Body of pancreas (tissue), 4 donors: Measurements from ENCODE around the gene LRCH1. TPM values are rescaled to one million over a fixed set of nuclear protein-coding genes. Genes with fewer than 3 reads are reported as not detected.

Experiments used
- ATAC-seq: fragments of 150-250 bp; one replicate; pipeline ENCODE4 v1.9.1; 2016
- DNase-seq, 4 donors: peaks; one replicate each; pipeline ENCODE4 v3.0.0-alpha.2; 2019
- H3K27ac ChIP-seq, 4 donors: fragments of 200-600 bp; sonication (generic); 1 replicate in 3 of 4; 2 replicates in 1 of 4; pipeline versions ENCODE4 v1.5.1 to v1.6.1; 2016 to 2019; ENCODE audit warnings: mild to moderate bottlenecking in 1 of 4, mixed read lengths in 1 of 4, moderate library complexity in 1 of 4
- H3K27me3 ChIP-seq, 2 donors: fragments of 200-600 bp; sonication (generic); one replicate each; pipeline ENCODE4 v1.6.0; 2016; ENCODE audit warnings: mild to moderate bottlenecking in 1 of 2
- H3K36me3 ChIP-seq, 2 donors: fragments of 200-600 bp; sonication (generic); replicated peaks in 1 of 2; 2 replicates each; pipeline ENCODE4 v1.5.1; 2016; ENCODE audit warnings: low read depth in 2 of 2; ENCODE audit not compliant: insufficient read depth in 1 of 2
- H3K4me1 ChIP-seq: fragments of 200-600 bp; sonication (generic); one replicate; pipeline ENCODE4 v1.6.0; 2016
- H3K4me3 ChIP-seq, 2 donors: fragments of 200-600 bp; sonication (generic); 1 replicate in 1 of 2; 2 replicates in 1 of 2; pipeline ENCODE4 v1.5.1; 2016 to 2019
- H3K9me3 ChIP-seq, 3 donors: fragments of 200-600 bp; sonication (generic); 1 replicate in 2 of 3; 2 replicates in 1 of 3; pipeline ENCODE4 v1.5.1; 2016
- CTCF ChIP-seq, 7 experiments: fragments of 450-650 bp in 4 of 7; fragments of 200-600 bp in 3 of 7; sonication (generic) in 3 of 7; IDR thresholded peaks; one replicate each; pipeline ENCODE4 v1.5.1; 2016 to 2019; ENCODE audit warnings: antibody characterized with exemption in 7 of 7
- POLR2A ChIP-seq, 3 donors: fragments of 450-650 bp; IDR thresholded peaks; one replicate each; pipeline ENCODE4 v1.6.1; 2016; ENCODE audit warnings: antibody characterized with exemption in 3 of 3, mild to moderate bottlenecking in 2 of 3
- WGBS, 2 donors: methylation state at CpG; one replicate each; pipeline ENCODE4 v1.1.5; 2017; 5-methylcytosine and 5-hydroxymethylcytosine counted together
- intact Hi-C: fragments of 100-400 bp; cut with DNase I; formaldehyde crosslinking; loops from one replicate; pipeline ENCODE4 v1.15.1; 2023
- total RNA-seq, 2 donors: library from RNA; depleted of rRNA; stranded (reverse); fragments of >200 nt; gene quantifications; one replicate each; pipeline ENCODE4 v1.1.0, GENCODE V29; 2016

LRCH1 gene
- total RNA-seq, 2 donors from 2014 or later, result 7.3 to 8.6 TPM

GRCh38 chr13:46721054-46721453 is 168.1 kb downstream of the LRCH1 start:
- no peaks in the 10 kb centered on the region for H3K27me3 ChIP-seq
- no peaks in the 10 kb centered on the region for H3K4me1 ChIP-seq
- peak; percentile 47 to 69 (median 54) for DNase-seq
- WGBS, 2 donors, result 14 to 19% methylated on average over 4 of the region's 4 CpGs
- ATAC-seq, result peak; percentile 63
- intact Hi-C loops, result loop anchor here (5.0 kb wide), 1 partner anchor 234 kb away; no protein-coding TSS in a partner anchor
- no peak for TF ChIP-seq POLR2A (IDR thresholded peaks at IDR 0.05)
- peak; percentile 46 to 82 (median 79) for TF ChIP-seq CTCF (IDR thresholded peaks at IDR 0.05)
- no peaks in the 10 kb centered on the region for H3K9me3 ChIP-seq
- no peak overlapping the region for H3K4me3 ChIP-seq
- H3K27ac ChIP-seq, result no peak overlapping the region
- H3K36me3 ChIP-seq, result peaks cover 0 to 7% of the 10 kb centered on the region in 2 donors

- Histone ChIP-seq H3K9me3 (no peaks in the 10 kb centered on the region), H3K4me3 (no peak overlapping the region), H3K36me3 (peaks cover 0 to 12% of the 10 kb centered on the region in 2 donors), H3K27me3 (no peaks in the 10 kb centered on the region), H3K27ac (no peak overlapping the region), H3K4me1 (no peaks in the 10 kb centered on the region)
- ATAC-seq (no peak), DNase-seq (no peak)
- intact Hi-C loops, result no loop called here
- TF ChIP-seq POLR2A (IDR thresholded peaks at IDR 0.05) (no peak), CTCF (IDR thresholded peaks at IDR 0.05) (no peak)
- 93 to 94% methylated on average over 5 of the region's 5 CpGs for WGBS, 2 donors
These were observed 173.4 kb downstream of the LRCH1 start for GRCh38 chr13:46726347-46726746.

GRCh38 chr13:46728777-46729176 is 175.8 kb downstream of the LRCH1 start:
- DNase-seq (no peak), ATAC-seq (no peak)
- no peaks in the 10 kb centered on the region for H3K9me3 ChIP-seq
- TF ChIP-seq CTCF (IDR thresholded peaks at IDR 0.05), result no peak
- no peak for TF ChIP-seq POLR2A (IDR thresholded peaks at IDR 0.05)
- H3K27ac ChIP-seq, result no peak overlapping the region
- no peaks in the 10 kb centered on the region for H3K4me1 ChIP-seq
- intact Hi-C loops, result no loop called here
- H3K27me3 ChIP-seq, result no peaks in the 10 kb centered on the region
- 89 to 98% methylated on average over 7 of the region's 7 CpGs for WGBS, 2 donors
- peaks cover 0 to 12% of the 10 kb centered on the region in 2 donors for H3K36me3 ChIP-seq
- no peak overlapping the region for H3K4me3 ChIP-seq

GRCh38 chr13:46731535-46731934 is 178.6 kb downstream of the LRCH1 start:
- no peak for ATAC-seq
- H3K4me3 ChIP-seq, result no peak overlapping the region
- no peaks in the 10 kb centered on the region for H3K9me3 ChIP-seq
- no peaks in the 10 kb centered on the region for H3K4me1 ChIP-seq
- DNase-seq, result no peak
- intact Hi-C loops, result no loop called here
- WGBS, 2 donors, result 81 to 85% methylated on average over 6 of the region's 6 CpGs
- no peaks in the 10 kb centered on the region for H3K27me3 ChIP-seq
- no peak overlapping the region for H3K27ac ChIP-seq
- no peak for TF ChIP-seq POLR2A (IDR thresholded peaks at IDR 0.05)
- no peak for TF ChIP-seq CTCF (IDR thresholded peaks at IDR 0.05)
- peaks cover 0 to 4% of the 10 kb centered on the region in 2 donors for H3K36me3 ChIP-seq

- ATAC-seq (no peak), DNase-seq (no peak)
- Histone ChIP-seq H3K4me3 (no peak overlapping the region), H3K27ac (no peak overlapping the region), H3K36me3 (no peaks in the 10 kb centered on the region), H3K4me1 (no peaks in the 10 kb centered on the region), H3K9me3 (no peaks in the 10 kb centered on the region), H3K27me3 (no peaks in the 10 kb centered on the region)
- WGBS, 2 donors, result 91 to 98% methylated on average over 3 of the region's 3 CpGs
- intact Hi-C loops, result no loop called here
- TF ChIP-seq POLR2A (IDR thresholded peaks at IDR 0.05), result no peak
- no peak for TF ChIP-seq CTCF (IDR thresholded peaks at IDR 0.05)
These were observed 182.5 kb downstream of the LRCH1 start for GRCh38 chr13:46735425-46735824.
